Neural cell (in vitro differentiated cells): ENCODE data around the gene CFAP100. TPM values are rescaled to one million over a fixed set of nuclear protein-coding genes. Genes with fewer than 3 reads are reported as not detected.
A peak's percentile ranks its signal among the peaks of the same experiment; 100 is the strongest.

Experiments used
- H2AFZ ChIP-seq: fragments of 200-600, 300-800 bp; sonication (generic), shearing (Covaris generic); 2 replicates; pipeline ENCODE4 v1.6.0; 2014; ENCODE audit warnings: low read depth, mild to moderate bottlenecking, antibody characterized with exemption, low read length, moderate library complexity
- H3F3A ChIP-seq: fragments of 200-600 bp; shearing (Covaris generic); 2 replicates; pipeline ENCODE4 v1.6.1; 2016; ENCODE audit warnings: mild to moderate bottlenecking, moderate library complexity, mixed read lengths, antibody characterized with exemption, low read length; ENCODE audit not compliant: insufficient read depth, poor library complexity, severe bottlenecking
- H3K27ac ChIP-seq: fragments of 200-600, 300-800 bp; sonication (generic), shearing (Covaris generic); 2 replicates; pipeline ENCODE4 v1.5.1; 2014; ENCODE audit warnings: mild to moderate bottlenecking, low read length, moderate library complexity
- H3K27me3 ChIP-seq: fragments of 300-800, 200-600 bp; sonication (generic), shearing (Covaris generic); 2 replicates; pipeline ENCODE4 v1.6.0; 2014; ENCODE audit warnings: mild to moderate bottlenecking, low read depth, low read length, moderate library complexity; ENCODE audit not compliant: insufficient read depth
- H3K36me3 ChIP-seq: fragments of 300-800, 200-600 bp; sonication (generic), shearing (Covaris generic); 2 replicates; pipeline ENCODE4 v1.5.1; 2014; ENCODE audit warnings: mild to moderate bottlenecking, antibody characterized with exemption, low read length, moderate library complexity; ENCODE audit not compliant: insufficient read depth
- H3K4me2 ChIP-seq: fragments of 300-800, 200-600 bp; sonication (generic), shearing (Covaris generic); 2 replicates; pipeline ENCODE4 v1.6.0; 2014; ENCODE audit warnings: mild to moderate bottlenecking, low read length
- H3K4me3 ChIP-seq: fragments of 300-800, 200-600 bp; sonication (generic), shearing (Covaris generic); 2 replicates; pipeline ENCODE4 v1.5.1; 2014; ENCODE audit warnings: mild to moderate bottlenecking, low read length, moderate library complexity
- H3K79me2 ChIP-seq: fragments of 200-600 bp; shearing (Covaris generic); replicated peaks from 2 replicates; pipeline ENCODE4 v1.6.0; 2014; ENCODE audit warnings: mild to moderate bottlenecking, low read length, moderate library complexity; ENCODE audit not compliant: insufficient read depth
- H3K9ac ChIP-seq: fragments of 300-800, 200-600 bp; sonication (generic), shearing (Covaris generic); 2 replicates; pipeline ENCODE4 v1.6.1; 2016; ENCODE audit warnings: mild to moderate bottlenecking, low read length, mixed read lengths
- H3K9me2 ChIP-seq: fragments of 200-600 bp; shearing (Covaris generic); 2 replicates; pipeline ENCODE4 v1.6.1; 2016; ENCODE audit warnings: mild to moderate bottlenecking, low read length, mixed read lengths; ENCODE audit not compliant: insufficient read depth
- H3K9me3 ChIP-seq: fragments of 200-600, 300-800 bp; sonication (generic), shearing (Covaris generic); 2 replicates; pipeline ENCODE4 v1.6.1; 2016; ENCODE audit warnings: mild to moderate bottlenecking, mixed run types, low read length, moderate library complexity, mixed read lengths
- H4K20me1 ChIP-seq: fragments of 200-600 bp; shearing (Covaris generic); 2 replicates; pipeline ENCODE4 v1.6.1; 2016; ENCODE audit warnings: mild to moderate bottlenecking, mixed run types; ENCODE audit not compliant: insufficient read depth
- CTCF ChIP-seq: fragments of 450-650 bp; IDR thresholded peaks from 2 replicates; pipeline ENCODE4 v1.5.1; 2014; ENCODE audit warnings: antibody characterized with exemption, mild to moderate bottlenecking, moderate library complexity; ENCODE audit not compliant: poor library complexity, severe bottlenecking
- MXI1 ChIP-seq: fragments of 450-650 bp; conservative IDR thresholded peaks from 2 replicates; pipeline ENCODE4 v1.6.1; 2014; ENCODE audit warnings: antibody characterized with exemption, mild to moderate bottlenecking; ENCODE audit not compliant: poor library complexity, severe bottlenecking
- REST ChIP-seq: IDR thresholded peaks from 2 replicates; pipeline ENCODE4 v1.6.1; 2012; ENCODE audit warnings: borderline replicate concordance
- SMC3 ChIP-seq: fragments of 450-650 bp; conservative IDR thresholded peaks from 2 replicates; pipeline ENCODE4 v1.6.1; 2014; ENCODE audit warnings: antibody characterized with exemption, mild to moderate bottlenecking, moderate library complexity; ENCODE audit not compliant: poor library complexity
- TAF1 ChIP-seq: IDR thresholded peaks from 2 replicates; pipeline ENCODE4 v1.6.1; 2012; ENCODE audit warnings: low read depth
- polyA plus RNA-seq: library from polyadenylated mRNA; depleted of rRNA; stranded (reverse); fragments of >200 nt; gene quantifications from 2 replicates; pipeline ENCODE4 v1.2.3, GENCODE V29; 2014

CFAP100 gene
- polyA plus RNA-seq, 1 donor from 2014 or later, result not detected

GRCh38 chr3:126469479-126469878 lies 74.8 kb downstream of the CFAP100 start:
- Histone ChIP-seq H3F3A (no peaks in the 10 kb centered on the region), H3K27ac (no peak overlapping the region), H3K9ac (no peak overlapping the region), H3K27me3 (no peaks in the 10 kb centered on the region), H3K79me2 (peaks cover 47% of the 10 kb centered on the region), H4K20me1 (peaks cover 25% of the 10 kb centered on the region), H3K4me2 (no peak overlapping the region), H2AFZ (no peak overlapping the region), H3K4me3 (no peak overlapping the region), H3K36me3 (peaks cover 5% of the 10 kb centered on the region), H3K9me2 (no peaks in the 10 kb centered on the region), H3K9me3 (no peaks in the 10 kb centered on the region)
- TF ChIP-seq REST (no peak), CTCF (no peak), MXI1 (no peak), SMC3 (no peak), TAF1 (no peak)

- Histone ChIP-seq H3F3A (no peaks in the 10 kb centered on the region), H3K4me2 (peak overlapping the region; percentile 92), H3K9me2 (no peaks in the 10 kb centered on the region), H2AFZ (no peak overlapping the region), H3K9ac (no peak overlapping the region), H3K9me3 (no peaks in the 10 kb centered on the region), H3K27ac (no peak overlapping the region), H3K4me3 (peak overlapping the region; percentile 83), H3K27me3 (no peaks in the 10 kb centered on the region), H3K79me2 (peaks cover 47% of the 10 kb centered on the region), H3K36me3 (peaks cover 5% of the 10 kb centered on the region), H4K20me1 (peaks cover 27% of the 10 kb centered on the region)
- TF ChIP-seq SMC3 (peak; percentile 10), CTCF (no peak)
Measured at GRCh38 chr3:126472277-126473006, 77.7 kb downstream of the CFAP100 start.
